ENCODE measurements around the gene SLC29A3. TPM values are rescaled to one million over a fixed set of nuclear protein-coding genes. Genes with fewer than 3 reads are reported as not detected.

Gene SLC29A3
- total RNA-seq, 1 experiment from 2014 or later, result 4.4 TPM

GRCh38 chr10:71351628-71352319 is 32.7 kb downstream of the SLC29A3 start:
- Histone ChIP-seq H3K4me2 (ENCODE audit: low read length) (no peak overlapping the region), H3K4me3 (ENCODE audit: low read length) (no peak overlapping the region), H3K36me3 (ENCODE audit: low read depth, low read length) (no peaks in the 10 kb centered on the region), H3K27me3 (ENCODE audit: low read length) (no peaks in the 10 kb centered on the region), H3K27ac (ENCODE audit: low read length) (no peak overlapping the region), H4K20me1 (ENCODE audit: low read length) (no peaks in the 10 kb centered on the region), H3K9me2 (replicated peaks; ENCODE audit: low read length) (no peaks in the 10 kb centered on the region), H2AFZ (ENCODE audit: low read length) (no peak overlapping the region), H3K9ac (ENCODE audit: low read length) (no peak overlapping the region), H3F3A (ENCODE audit: low read length, unreplicated experiment) (no peaks in the 10 kb centered on the region), H3K79me2 (ENCODE audit: low read length) (no peaks in the 10 kb centered on the region), H3K9me3 (ENCODE audit: low read length) (no peaks in the 10 kb centered on the region), H3K4me1 (ENCODE audit: insufficient read depth, low read length) (peaks cover 17% of the 10 kb centered on the region; the same call in 1 of the 2 replicates)
- no peak for DNase-seq
- POLR2A ChIA-PET (ENCODE audit: unreplicated experiment), result no interaction called here
- intact Hi-C loops (cut with micrococcal nuclease), result no loop called here
- CTCF ChIA-PET, result no interaction called here
- TF ChIP-seq EZH2phosphoT487 (IDR thresholded peaks at IDR 0.05; ENCODE audit: borderline replicate concordance, low read length) (no peak), EZH2 (IDR thresholded peaks at IDR 0.05; ENCODE audit: low read length, unreplicated experiment) (no peak)
- TF ChIP-seq, protein P1, sequence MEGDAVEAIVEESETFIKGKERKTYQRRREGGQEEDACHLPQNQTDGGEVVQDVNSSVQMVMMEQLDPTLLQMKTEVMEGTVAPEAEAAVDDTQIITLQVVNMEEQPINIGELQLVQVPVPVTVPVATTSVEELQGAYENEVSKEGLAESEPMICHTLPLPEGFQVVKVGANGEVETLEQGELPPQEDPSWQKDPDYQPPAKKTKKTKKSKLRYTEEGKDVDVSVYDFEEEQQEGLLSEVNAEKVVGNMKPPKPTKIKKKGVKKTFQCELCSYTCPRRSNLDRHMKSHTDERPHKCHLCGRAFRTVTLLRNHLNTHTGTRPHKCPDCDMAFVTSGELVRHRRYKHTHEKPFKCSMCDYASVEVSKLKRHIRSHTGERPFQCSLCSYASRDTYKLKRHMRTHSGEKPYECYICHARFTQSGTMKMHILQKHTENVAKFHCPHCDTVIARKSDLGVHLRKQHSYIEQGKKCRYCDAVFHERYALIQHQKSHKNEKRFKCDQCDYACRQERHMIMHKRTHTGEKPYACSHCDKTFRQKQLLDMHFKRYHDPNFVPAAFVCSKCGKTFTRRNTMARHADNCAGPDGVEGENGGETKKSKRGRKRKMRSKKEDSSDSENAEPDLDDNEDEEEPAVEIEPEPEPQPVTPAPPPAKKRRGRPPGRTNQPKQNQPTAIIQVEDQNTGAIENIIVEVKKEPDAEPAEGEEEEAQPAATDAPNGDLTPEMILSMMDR (conservative IDR thresholded peaks at IDR 0.05; ENCODE audit: low read depth, low read length), result no peak
- ATAC-seq, result no peak
- BruUV-seq (replicated peaks), result no TSS peak

DNA sequence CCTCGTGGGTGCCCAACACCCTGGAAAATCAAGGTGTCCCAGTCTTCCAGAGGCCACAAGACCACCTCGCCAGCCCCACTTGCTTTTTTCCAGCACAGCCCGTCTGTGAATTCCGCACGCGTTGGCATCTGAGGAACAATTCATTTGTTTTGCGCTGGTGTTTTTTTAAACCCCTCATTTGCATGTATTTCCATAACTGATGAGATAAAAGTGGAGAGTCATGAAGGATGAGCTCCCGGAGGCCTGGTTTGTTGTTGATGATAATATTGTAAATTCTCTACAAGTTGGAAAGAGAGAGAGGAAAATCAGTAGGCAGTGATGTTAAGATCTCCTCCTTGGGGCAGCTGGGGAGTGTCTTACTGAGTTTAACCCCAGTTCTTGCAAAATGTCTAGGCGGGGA is 34.6 kb downstream of the SLC29A3 start:
- no peaks in the 10 kb centered on the region for H3K27me3 ChIP-seq (ENCODE audit: low read length)
- TF ChIP-seq EZH2phosphoT487 (IDR thresholded peaks at IDR 0.05; ENCODE audit: borderline replicate concordance, low read length) (no peak), EZH2 (IDR thresholded peaks at IDR 0.05; ENCODE audit: low read length, unreplicated experiment) (no peak)
- TF ChIP-seq, protein P1 (conservative IDR thresholded peaks at IDR 0.05; ENCODE audit: low read depth, low read length), result no peak
- DNase-seq (no peak), ATAC-seq (no peak)
- BruUV-seq (replicated peaks), result no TSS peak
- H3K27ac ChIP-seq (ENCODE audit: low read length), result no peak overlapping the region
- peaks cover 9% of the 10 kb centered on the region; the same call in 1 of the 2 replicates for H3K4me1 ChIP-seq (ENCODE audit: insufficient read depth, low read length)
- intact Hi-C loops (cut with micrococcal nuclease), result no loop called here
- H3K79me2 ChIP-seq (ENCODE audit: low read length), result no peaks in the 10 kb centered on the region
- H3K4me3 ChIP-seq (ENCODE audit: low read length), result no peak overlapping the region
- CTCF ChIA-PET, result no interaction called here
- H3K4me2 ChIP-seq (ENCODE audit: low read length), result no peak overlapping the region
- no peak overlapping the region for H3K9ac ChIP-seq (ENCODE audit: low read length)
- H4K20me1 ChIP-seq (ENCODE audit: low read length), result no peaks in the 10 kb centered on the region
- no peaks in the 10 kb centered on the region for H3K36me3 ChIP-seq (ENCODE audit: low read depth, low read length)
- H3F3A ChIP-seq (ENCODE audit: low read length, unreplicated experiment), result no peaks in the 10 kb centered on the region
- H2AFZ ChIP-seq (ENCODE audit: low read length), result no peak overlapping the region
- no peaks in the 10 kb centered on the region for H3K9me2 ChIP-seq (replicated peaks; ENCODE audit: low read length)
- POLR2A ChIA-PET (ENCODE audit: unreplicated experiment), result no interaction called here
- H3K9me3 ChIP-seq (ENCODE audit: low read length), result no peaks in the 10 kb centered on the region

- TF ChIP-seq, protein P1 (conservative IDR thresholded peaks at IDR 0.05; ENCODE audit: low read depth, low read length), result no peak
- TF ChIP-seq EZH2 (IDR thresholded peaks at IDR 0.05; ENCODE audit: low read length, unreplicated experiment) (no peak), EZH2phosphoT487 (IDR thresholded peaks at IDR 0.05; ENCODE audit: borderline replicate concordance, low read length) (no peak)
- H3K27ac ChIP-seq (ENCODE audit: low read length), result no peak overlapping the region
- ChIA-PET POLR2A (ENCODE audit: unreplicated experiment) (no interaction called here), CTCF (no interaction called here)
- no peak overlapping the region for H3K4me3 ChIP-seq (ENCODE audit: low read length)
- H2AFZ ChIP-seq (ENCODE audit: low read length), result no peak overlapping the region
- no peaks in the 10 kb centered on the region for H3K27me3 ChIP-seq (ENCODE audit: low read length)
- no TSS peak for BruUV-seq (replicated peaks)
- H3K9ac ChIP-seq (ENCODE audit: low read length), result no peak overlapping the region
- intact Hi-C loops (cut with micrococcal nuclease), result no loop called here
- H3K36me3 ChIP-seq (ENCODE audit: low read depth, low read length), result no peaks in the 10 kb centered on the region
- H4K20me1 ChIP-seq (ENCODE audit: low read length), result no peaks in the 10 kb centered on the region
- no peaks in the 10 kb centered on the region for H3K9me3 ChIP-seq (ENCODE audit: low read length)
- ATAC-seq (no peak), DNase-seq (no peak)
- no peak overlapping the region for H3K4me2 ChIP-seq (ENCODE audit: low read length)
- H3K9me2 ChIP-seq (replicated peaks; ENCODE audit: low read length), result no peaks in the 10 kb centered on the region
- no peaks in the 10 kb centered on the region; the same call in 1 of the 2 replicates for H3K4me1 ChIP-seq (ENCODE audit: insufficient read depth, low read length)
- no peaks in the 10 kb centered on the region for H3F3A ChIP-seq (ENCODE audit: low read length, unreplicated experiment)
- H3K79me2 ChIP-seq (ENCODE audit: low read length), result no peaks in the 10 kb centered on the region
Observed at GRCh38 chr10:71354776-71355175, 35.7 kb downstream of the SLC29A3 start.
